Fibroblast of lung (primary cell): ENCODE results near the gene ATP2A2. TPM values are rescaled to one million over a fixed set of nuclear protein-coding genes. Genes with fewer than 3 reads are reported as not detected.

ENCODE experiments used
- DNase-seq, 2 donors: peaks; one replicate each; pipeline versions ENCODE4 v3.0.0 to v3.0.0-alpha.2; 2010; ENCODE audit warnings: low read depth in 2 of 2
- H2AFZ ChIP-seq: 2 replicates; pipeline ENCODE4 v1.5.1; 2012; ENCODE audit warnings: low read length, control low read depth, inconsistent platforms
- H3K27ac ChIP-seq: 2 replicates; pipeline ENCODE4 v1.5.1; 2011; ENCODE audit warnings: low read length, control low read depth; ENCODE audit not compliant: insufficient read depth
- H3K27me3 ChIP-seq: 2 replicates; pipeline ENCODE4 v1.5.1; 2011; ENCODE audit warnings: mild to moderate bottlenecking, low read length; ENCODE audit not compliant: control insufficient read depth, insufficient read depth
- H3K36me3 ChIP-seq: 2 replicates; pipeline ENCODE4 v1.5.1; 2011; ENCODE audit warnings: low read length; ENCODE audit not compliant: control insufficient read depth, insufficient read depth
- H3K4me1 ChIP-seq: 2 replicates; pipeline ENCODE4 v1.5.1; 2011; ENCODE audit warnings: low read length; ENCODE audit not compliant: control insufficient read depth, insufficient read depth; ENCODE audit errors: extremely low read depth
- H3K4me2 ChIP-seq: 2 replicates; pipeline ENCODE4 v1.5.1; 2011; ENCODE audit warnings: low read length, control low read depth; ENCODE audit not compliant: insufficient read depth; ENCODE audit errors: extremely low read depth
- H3K4me3 ChIP-seq, 4 experiments: fragments of 200-600 bp in 1 of 4; sonication (generic) in 1 of 4; replicated peaks in 1 of 4; 2 replicates each; pipeline ENCODE4 v1.5.1; 2011 to 2016; ENCODE audit warnings: low read length in 4 of 4, low read depth in 3 of 4, mild to moderate bottlenecking in 3 of 4, control low read depth in 2 of 4, inconsistent platforms in 1 of 4, mixed read lengths in 1 of 4; ENCODE audit not compliant: insufficient read depth in 1 of 4; ENCODE audit errors: control extremely low read depth in 1 of 4
- H3K79me2 ChIP-seq: 2 replicates; pipeline ENCODE4 v1.5.1; 2012; ENCODE audit warnings: mild to moderate bottlenecking, low read length, inconsistent platforms; ENCODE audit not compliant: control insufficient read depth, insufficient read depth
- H3K9ac ChIP-seq: 2 replicates; pipeline ENCODE4 v1.5.1; 2011; ENCODE audit warnings: mild to moderate bottlenecking, low read length, control low read depth; ENCODE audit not compliant: insufficient read depth
- H3K9me3 ChIP-seq: 2 replicates; pipeline ENCODE4 v1.5.1; 2012; ENCODE audit warnings: low read depth, low read length; ENCODE audit not compliant: control insufficient read depth, insufficient read depth
- H4K20me1 ChIP-seq: 2 replicates; pipeline ENCODE4 v1.5.1; 2011; ENCODE audit warnings: low read length; ENCODE audit not compliant: control insufficient read depth, insufficient read depth; ENCODE audit errors: extremely low read depth
- EZH2 ChIP-seq: IDR thresholded peaks from 2 replicates; pipeline ENCODE4 v1.5.1; 2012; ENCODE audit warnings: low read length, control low read depth, mild to moderate bottlenecking; ENCODE audit errors: missing control alignments
- polyA plus RNA-seq, 2 donors: library from polyadenylated mRNA; depleted of rRNA in 1 of 2; stranded (reverse) in 1 of 2; unstranded in 1 of 2; fragments of >200 nt; gene quantifications; 2 replicates each; pipeline ENCODE4 v1.2.1, GENCODE V29; 2011 to 2012; ENCODE audit warnings: missing spikeins in 1 of 2
- total RNA-seq: library from RNA; depleted of rRNA; stranded (reverse); fragments of >200 nt; gene quantifications from 2 replicates; pipeline ENCODE4 v1.2.1, GENCODE V29; 2014
- TF ChIP-seq, protein P1 (sequence below), 2 donors: IDR thresholded peaks in 1 of 2; conservative IDR thresholded peaks in 1 of 2; 1 replicate in 1 of 2; 2 replicates in 1 of 2; pipeline ENCODE4 v1.5.1; 2011 to 2012; ENCODE audit warnings: low read length in 2 of 2, control low read depth in 1 of 2, inconsistent platforms in 1 of 2, low read depth in 1 of 2, mild to moderate bottlenecking in 1 of 2

Gene ATP2A2
- total and polyA plus RNA-seq, 2 donors (not counting 1 experiment from before 2014, with no cell fraction given) = 151 to 216 TPM

DNA sequence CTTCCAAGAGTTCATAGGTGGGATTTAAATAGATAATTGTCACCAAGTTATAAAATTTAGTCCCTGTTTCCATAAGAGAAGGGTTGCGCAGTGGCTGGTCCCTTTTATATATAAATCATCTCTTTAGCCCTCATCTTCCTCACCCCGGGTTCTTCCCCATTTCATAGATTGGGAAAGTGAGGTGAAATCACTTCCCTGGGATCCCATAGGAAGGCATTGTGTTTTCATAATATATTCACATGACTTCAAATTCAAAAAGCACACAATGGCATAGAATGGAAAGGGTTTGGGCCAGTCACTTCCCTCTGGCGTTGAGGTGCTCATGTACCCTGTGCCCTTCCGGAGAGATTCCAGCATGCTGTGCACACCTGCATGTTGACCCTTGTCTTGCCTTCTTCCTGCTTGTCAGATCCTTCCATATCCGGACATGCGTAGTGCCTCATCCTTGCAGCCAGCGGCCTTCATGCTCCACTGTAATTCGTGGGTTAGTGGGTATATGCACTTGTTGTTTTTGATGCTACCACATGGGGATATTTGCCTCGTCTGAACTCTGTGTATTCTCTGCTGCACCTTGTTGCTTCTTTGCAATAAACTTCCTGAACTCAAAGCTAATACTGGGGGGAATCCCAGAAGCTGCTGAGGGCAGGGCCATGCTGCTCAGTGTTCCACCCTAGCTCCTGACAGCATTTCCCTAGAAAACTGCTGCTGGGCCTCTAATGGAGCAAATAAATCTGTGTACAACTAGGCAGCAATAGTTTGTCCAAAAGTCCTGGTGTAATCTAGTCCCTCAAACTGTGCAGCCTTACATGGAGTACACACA is 62.9 kb downstream of the ATP2A2 start:
- TF ChIP-seq EZH2 = no peak
- H3K9me3 ChIP-seq = no peaks in the 10 kb centered on the region
- no peak for DNase-seq
- H3K9ac ChIP-seq = no peak overlapping the region
- H4K20me1 ChIP-seq = no peaks in the 10 kb centered on the region
- H3K27ac ChIP-seq = no peak overlapping the region
- H3K79me2 ChIP-seq = peaks cover 4% of the 10 kb centered on the region
- H3K36me3 ChIP-seq = peaks cover 55% of the 10 kb centered on the region
- no peaks in the 10 kb centered on the region for H3K27me3 ChIP-seq
- no peak overlapping the region for H2AFZ ChIP-seq
- no peak overlapping the region for H3K4me2 ChIP-seq
- H3K4me3 ChIP-seq = no peak overlapping the region
- H3K4me1 ChIP-seq = no peaks in the 10 kb centered on the region

DNA sequence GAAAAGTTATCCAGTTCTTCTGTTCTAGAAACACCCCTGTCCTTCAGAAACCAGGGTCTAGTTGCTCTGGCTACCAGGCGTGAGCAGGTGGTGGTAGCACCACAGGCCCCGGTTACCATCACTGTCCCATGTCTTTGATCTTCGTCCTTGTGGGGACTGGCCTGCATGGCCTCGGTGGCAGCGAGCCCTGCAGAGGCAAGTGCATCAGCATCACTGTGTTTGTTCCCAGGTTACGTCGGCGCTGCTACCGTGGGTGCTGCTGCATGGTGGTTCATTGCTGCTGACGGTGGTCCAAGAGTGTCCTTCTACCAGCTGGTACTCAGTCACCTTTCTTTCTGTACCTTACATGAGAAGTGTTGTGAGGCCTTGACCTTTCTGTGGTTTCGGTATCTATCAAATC is 63.6 kb downstream of the ATP2A2 start:
- H3K4me1 ChIP-seq = no peaks in the 10 kb centered on the region
- H3K9me3 ChIP-seq = no peaks in the 10 kb centered on the region
- peaks cover 4% of the 10 kb centered on the region for H3K79me2 ChIP-seq
- no peak overlapping the region for H3K9ac ChIP-seq
- no peaks in the 10 kb centered on the region for H3K27me3 ChIP-seq
- H3K4me2 ChIP-seq = no peak overlapping the region
- peaks cover 62% of the 10 kb centered on the region for H3K36me3 ChIP-seq
- H3K27ac ChIP-seq = no peak overlapping the region
- H2AFZ ChIP-seq = no peak overlapping the region
- TF ChIP-seq, protein P1, sequence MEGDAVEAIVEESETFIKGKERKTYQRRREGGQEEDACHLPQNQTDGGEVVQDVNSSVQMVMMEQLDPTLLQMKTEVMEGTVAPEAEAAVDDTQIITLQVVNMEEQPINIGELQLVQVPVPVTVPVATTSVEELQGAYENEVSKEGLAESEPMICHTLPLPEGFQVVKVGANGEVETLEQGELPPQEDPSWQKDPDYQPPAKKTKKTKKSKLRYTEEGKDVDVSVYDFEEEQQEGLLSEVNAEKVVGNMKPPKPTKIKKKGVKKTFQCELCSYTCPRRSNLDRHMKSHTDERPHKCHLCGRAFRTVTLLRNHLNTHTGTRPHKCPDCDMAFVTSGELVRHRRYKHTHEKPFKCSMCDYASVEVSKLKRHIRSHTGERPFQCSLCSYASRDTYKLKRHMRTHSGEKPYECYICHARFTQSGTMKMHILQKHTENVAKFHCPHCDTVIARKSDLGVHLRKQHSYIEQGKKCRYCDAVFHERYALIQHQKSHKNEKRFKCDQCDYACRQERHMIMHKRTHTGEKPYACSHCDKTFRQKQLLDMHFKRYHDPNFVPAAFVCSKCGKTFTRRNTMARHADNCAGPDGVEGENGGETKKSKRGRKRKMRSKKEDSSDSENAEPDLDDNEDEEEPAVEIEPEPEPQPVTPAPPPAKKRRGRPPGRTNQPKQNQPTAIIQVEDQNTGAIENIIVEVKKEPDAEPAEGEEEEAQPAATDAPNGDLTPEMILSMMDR (conservative IDR thresholded peaks at IDR 0.05 in 1 of 2, IDR thresholded peaks at IDR 0.05 in 1 of 2; ENCODE audit: low read depth in 1 of 2, low read length in 2 of 2) = no peak
- no peak for TF ChIP-seq EZH2
- DNase-seq = no peak
- no peak overlapping the region for H3K4me3 ChIP-seq
- no peaks in the 10 kb centered on the region for H4K20me1 ChIP-seq

DNA sequence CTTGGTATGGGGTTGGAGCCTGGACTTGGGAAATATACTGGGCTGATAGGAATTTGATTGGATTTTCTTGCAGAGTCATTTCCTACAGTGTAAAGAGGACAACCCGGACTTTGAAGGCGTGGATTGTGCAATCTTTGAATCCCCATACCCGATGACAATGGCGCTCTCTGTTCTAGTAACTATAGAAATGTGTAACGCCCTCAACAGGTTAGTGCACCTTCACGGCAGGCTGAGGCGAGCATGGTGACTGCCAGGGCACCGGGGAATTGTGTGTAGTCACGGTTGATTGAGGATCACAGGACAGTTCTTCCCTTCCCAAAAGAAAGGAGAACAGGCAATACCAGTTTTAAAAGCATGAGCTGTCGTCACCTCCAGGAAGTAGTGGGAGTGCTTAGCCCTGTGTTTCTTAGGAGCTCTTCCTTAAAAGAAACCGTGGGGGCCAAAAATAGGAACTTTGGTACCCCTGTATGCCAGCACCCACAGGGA is 64.2 kb downstream of the ATP2A2 start:
- Histone ChIP-seq H3K9me3 (no peaks in the 10 kb centered on the region), H3K36me3 (peaks cover 65% of the 10 kb centered on the region), H3K27me3 (no peaks in the 10 kb centered on the region), H3K27ac (no peak overlapping the region), H3K4me1 (no peaks in the 10 kb centered on the region), H3K4me2 (no peak overlapping the region), H3K9ac (no peak overlapping the region), H2AFZ (no peak overlapping the region), H3K79me2 (peaks cover 4% of the 10 kb centered on the region), H4K20me1 (no peaks in the 10 kb centered on the region), H3K4me3 (no peak overlapping the region)
- DNase-seq = no peak
- TF ChIP-seq, protein P1 (conservative IDR thresholded peaks at IDR 0.05 in 1 of 2, IDR thresholded peaks at IDR 0.05 in 1 of 2; ENCODE audit: low read depth in 1 of 2, low read length in 2 of 2) = no peak
- TF ChIP-seq EZH2 = no peak
